Stimulated activated CD4-positive, alpha-beta T cell treated with anti-CD3 and anti-CD28 coated beads, Interleukin-1b, Interleukin-23, amount 100 ng/mL, for 4 hours (primary cell): ENCODE results near the gene HYDIN.
"Not testable (repeated sequence)": the region's sequence is repeated elsewhere in the genome, so short reads cannot be mapped to it uniquely, and the experiment has no call there.

ENCODE experiments used
- DNase-seq, 2 donors: peaks; one replicate each; pipeline ENCODE4 v3.0.0-alpha.2; 2020; ENCODE audit warnings: low read depth in 2 of 2

The HYDIN gene

DNA sequence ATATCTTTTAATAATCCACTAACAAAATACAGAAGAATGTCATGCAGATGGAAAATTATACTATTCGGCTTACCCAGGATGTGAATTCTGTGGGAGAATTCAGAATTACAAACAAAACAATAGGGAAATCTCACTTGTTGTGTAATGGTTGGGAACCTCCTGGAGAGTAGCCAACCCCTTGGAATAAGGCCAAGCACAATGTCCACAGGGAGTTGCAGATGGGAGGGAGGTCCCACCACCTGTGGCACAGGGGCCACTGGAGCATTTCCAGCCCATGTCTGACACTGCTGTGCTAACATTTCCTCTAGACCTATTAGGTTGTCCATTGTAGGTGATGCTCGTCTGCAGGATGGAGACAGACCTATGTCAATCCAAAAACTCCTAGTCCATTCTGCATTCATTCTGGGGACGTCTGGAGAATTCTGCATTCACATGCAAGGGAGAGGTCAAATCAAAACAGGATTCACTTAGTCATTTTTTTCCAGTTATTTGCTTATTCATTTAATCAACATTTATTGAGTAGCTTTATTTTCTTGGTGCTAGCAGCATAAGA, 120.8 kb downstream of the HYDIN start:
- DNase-seq = not testable (repeated sequence)

- not testable (repeated sequence) for DNase-seq
These were observed 124.6 kb downstream of the HYDIN start for GRCh38 chr16:71105881-71106280.

- DNase-seq = not testable (repeated sequence)
These were observed 146.9 kb downstream of the HYDIN start for GRCh38 chr16:71083573-71083972.

DNA sequence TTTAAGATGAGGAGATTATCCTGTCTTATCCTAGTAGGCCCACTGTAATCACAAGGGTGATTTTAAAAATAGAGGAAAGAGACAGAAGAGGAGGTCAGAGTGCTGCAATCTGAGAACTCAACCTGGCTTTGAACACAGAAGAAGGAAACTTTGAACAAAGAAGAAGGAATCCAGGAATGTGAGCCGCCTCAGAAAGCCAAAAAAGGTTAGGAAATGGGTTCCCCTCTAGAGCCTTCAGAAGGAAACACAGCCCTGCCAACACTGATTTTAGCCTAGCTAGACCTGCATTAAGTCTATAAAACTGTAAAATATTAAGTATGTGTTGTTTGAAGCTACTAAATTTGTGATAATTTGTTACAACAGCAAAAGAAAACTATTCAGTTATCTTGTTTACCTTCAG, 149.7 kb downstream of the HYDIN start:
- DNase-seq = not testable (repeated sequence)

DNA sequence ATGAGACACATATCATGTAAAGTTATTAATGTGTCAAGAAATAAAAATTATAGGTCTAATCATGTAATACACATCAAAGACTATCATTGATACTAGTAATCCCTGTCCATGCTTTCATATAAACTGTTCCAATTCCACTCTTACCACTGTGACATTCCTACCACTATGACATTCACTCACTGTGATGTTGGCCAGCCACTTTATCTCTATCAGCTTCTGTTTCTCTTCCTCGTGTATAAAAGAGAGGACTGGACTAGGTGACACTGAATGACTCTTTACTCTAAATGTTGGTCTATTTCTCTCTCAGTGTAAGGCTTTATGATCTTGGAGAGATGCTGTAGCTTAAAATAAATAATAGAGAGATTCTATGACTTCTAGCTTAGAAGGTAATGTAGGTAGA, 150.3 kb downstream of the HYDIN start:
- not testable (repeated sequence) for DNase-seq

DNA sequence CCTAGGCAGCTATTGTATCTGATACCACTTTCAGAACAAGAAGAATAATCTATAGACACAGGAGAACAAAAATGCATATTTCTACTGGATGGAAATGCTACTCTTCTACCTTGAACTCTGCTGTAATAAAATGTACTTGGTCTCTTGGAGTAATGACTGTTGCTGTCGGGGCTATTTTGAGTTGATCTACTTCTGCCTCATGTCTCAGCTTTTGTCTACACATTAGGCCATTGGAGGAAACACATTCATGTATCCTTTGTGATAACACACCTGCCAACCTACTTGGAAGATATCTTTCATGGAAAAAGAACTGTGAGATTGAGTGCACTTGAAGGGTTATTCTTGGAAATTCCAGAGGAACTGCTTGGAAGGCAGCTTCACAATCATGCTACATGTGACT, 159.9 kb downstream of the HYDIN start:
- DNase-seq = not testable (repeated sequence)

- DNase-seq = not testable (repeated sequence)
These were observed 160.7 kb downstream of the HYDIN start for GRCh38 chr16:71069842-71070241.

DNA sequence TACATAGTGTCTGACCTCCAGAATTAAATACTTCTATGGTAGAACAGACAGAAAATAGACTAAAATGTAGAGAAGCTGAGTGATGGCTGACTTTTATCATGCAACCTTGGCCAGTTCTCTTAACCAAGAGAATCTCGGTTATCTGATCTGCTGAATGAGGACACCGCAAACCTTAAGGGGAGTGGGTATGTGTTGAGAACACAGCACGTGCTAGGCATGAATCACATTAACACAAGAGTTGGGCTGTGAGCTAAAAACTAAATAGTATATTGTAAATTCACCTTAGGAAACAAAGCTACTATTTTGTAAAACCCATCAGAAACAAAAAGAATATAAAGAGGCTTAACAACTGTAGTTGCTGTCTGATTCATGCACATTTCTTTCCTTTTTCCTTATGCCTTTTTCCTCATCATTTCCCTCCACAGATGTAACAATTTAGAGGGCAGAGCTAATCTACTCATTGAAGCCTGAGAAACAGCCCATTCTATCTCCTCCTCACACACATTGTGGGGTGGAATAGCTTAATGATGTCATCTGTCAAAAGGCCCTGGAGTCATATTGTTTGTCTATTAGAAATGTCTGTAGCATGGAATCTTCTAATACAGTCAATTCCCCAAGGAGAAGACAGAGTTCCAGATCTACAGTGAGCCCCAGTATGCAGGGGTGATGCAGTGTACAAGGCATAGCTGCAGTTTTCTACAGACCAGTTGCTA, 176.5 kb downstream of the HYDIN start:
- not testable (repeated sequence) for DNase-seq

- DNase-seq = not testable (repeated sequence)
These were observed 180.2 kb downstream of the HYDIN start for GRCh38 chr16:71050307-71050706.

- DNase-seq = not testable (repeated sequence)
These were observed 191.0 kb downstream of the HYDIN start for GRCh38 chr16:71039368-71040111.

- not testable (repeated sequence) for DNase-seq
These were observed 192.1 kb downstream of the HYDIN start for GRCh38 chr16:71038421-71038820.

DNA sequence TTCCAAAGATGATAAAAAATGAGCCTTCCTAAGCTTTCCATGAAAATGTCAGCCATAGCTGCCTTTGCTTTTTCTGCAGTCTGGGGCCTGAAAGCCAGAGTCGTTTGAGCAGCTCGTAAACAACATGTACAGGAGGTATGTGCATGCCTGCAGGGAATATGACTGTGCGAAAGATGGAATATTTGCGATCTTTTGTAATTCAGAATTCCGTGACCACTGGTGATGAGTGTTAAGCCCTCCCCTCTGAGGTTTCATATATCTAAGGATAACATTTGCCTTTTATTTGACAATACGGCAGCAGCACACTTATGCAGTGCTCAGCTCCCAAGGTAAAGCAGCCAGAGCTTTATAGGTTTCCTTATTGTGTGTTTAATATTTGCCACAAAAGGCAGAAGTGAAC, 192.5 kb downstream of the HYDIN start:
- DNase-seq = not testable (repeated sequence)

DNA sequence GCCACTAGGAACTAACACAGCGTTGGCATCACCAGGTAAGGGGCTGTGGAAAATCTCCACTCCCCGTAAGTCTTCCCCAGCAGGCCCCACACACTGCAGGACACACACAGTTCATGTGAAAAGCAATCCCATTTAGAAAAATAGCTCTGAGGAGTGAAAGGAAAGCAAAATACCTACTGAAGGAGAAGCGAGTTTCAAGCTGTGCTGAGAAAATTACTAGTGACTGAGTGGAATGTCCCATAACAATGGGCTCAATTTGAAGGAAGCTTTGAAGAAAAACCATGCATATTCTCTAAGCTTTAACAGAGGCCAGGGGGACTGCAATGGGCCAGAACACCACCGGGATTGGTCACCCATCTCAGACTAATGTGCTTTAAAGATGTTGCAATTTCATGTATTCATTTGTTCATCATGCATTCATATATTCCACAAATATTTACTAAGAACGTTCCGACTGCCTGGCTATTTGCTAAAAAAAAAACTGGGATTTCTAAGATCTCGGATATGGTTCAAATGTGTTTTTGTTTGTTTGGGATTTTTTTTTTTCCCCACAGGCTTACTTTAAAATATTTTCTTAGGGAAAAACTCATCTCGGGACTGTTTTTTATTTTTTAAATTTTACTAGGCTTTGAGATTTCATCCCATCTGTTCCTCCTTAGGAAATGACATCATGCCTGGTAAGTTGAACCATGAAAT, 202.3 kb downstream of the HYDIN start:
- DNase-seq = not testable (repeated sequence)

DNA sequence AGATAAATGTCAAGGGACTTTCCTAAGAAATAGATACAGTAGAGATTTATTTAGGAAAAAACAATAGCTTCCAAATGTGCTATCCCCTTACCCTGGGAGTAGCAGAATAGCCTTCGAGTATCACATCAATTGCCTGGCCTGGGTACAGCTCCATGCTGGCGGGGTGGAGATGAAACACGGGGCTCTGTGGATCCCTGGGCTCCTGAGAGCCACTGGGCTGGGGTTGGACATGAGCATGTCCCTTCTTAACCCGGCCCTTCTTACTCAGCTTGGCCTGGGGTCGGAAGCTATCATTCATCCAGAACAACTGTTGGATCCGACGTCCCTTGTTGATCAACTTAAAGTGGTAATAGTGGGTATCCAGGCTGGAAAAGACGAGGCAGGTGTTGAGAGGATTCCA, 203.0 kb downstream of the HYDIN start:
- DNase-seq = not testable (repeated sequence)

DNA sequence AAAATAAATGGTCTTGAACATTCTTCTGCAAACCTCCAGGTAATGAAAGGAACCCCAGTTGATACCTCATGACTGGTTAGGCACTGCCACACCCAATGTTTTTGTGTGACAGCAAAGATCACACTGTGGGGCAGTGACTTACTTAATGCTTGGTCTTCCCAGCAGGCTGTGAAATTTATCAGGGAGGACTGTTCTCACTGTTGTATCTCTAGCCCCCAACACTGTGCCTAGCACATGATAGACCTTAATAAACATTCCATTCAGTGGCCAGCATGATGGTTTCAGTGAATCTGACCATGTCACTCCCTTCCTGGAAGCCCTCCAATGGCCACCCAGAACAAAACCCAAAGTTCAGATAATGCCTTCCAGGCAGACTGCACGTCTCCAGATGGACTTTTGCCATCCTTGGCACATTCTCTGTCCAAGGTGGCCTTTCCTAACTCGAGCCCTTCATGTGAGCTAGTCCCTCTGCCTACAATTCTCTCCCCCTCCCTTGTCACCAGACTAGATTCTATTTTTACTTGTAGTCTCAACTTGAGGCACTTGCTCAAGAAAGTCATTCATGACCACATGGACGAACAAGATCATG, 206.6 kb downstream of the HYDIN start:
- DNase-seq = not testable (repeated sequence)

- DNase-seq = not testable (repeated sequence)
These were observed 208.5 kb downstream of the HYDIN start for GRCh38 chr16:71021961-71022537.

- DNase-seq = not testable (repeated sequence)
These were observed 211.3 kb downstream of the HYDIN start for GRCh38 chr16:71019067-71019682.

DNA sequence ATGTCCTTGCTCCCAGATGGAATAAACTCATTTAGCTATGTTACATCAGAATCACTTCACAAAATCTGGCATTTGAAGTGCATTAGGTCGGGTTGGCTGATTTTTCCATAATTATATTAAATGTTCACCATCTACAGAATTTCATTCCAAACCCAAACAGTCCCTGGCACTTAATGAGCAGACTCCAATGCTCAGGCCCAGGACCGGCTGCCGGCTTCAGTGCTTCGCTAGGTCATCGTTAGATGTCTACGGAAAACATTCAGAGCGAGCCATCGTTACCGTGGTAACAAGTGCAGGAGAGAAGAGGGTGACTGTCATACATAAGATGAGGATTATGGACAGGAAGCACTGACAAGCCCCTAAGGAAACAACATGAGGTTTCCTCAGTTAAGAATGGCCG, 215.1 kb downstream of the HYDIN start:
- not testable (repeated sequence) for DNase-seq

- not testable (repeated sequence) for DNase-seq
These were observed 220.9 kb downstream of the HYDIN start for GRCh38 chr16:71009440-71010223.

GRCh38 chr16:71006516-71006915, 224.0 kb downstream of the HYDIN start:
- not testable (repeated sequence) for DNase-seq
